ENCODE measurements around the gene ASMT. TPM values are rescaled to one million over a fixed set of nuclear protein-coding genes. Genes with fewer than 3 reads are reported as not detected.
A peak's percentile ranks its signal among the peaks of the same experiment; 100 is the strongest.

ASMT gene
- total and polyA plus RNA-seq, 4 donors = 0.26 TPM; not detected in 3

- Histone ChIP-seq H3K9me3 (ENCODE audit: control insufficient read depth in 4 of 4, low read length in 3 of 4) (peaks cover 0 to 9% (median 6%) of the 10 kb centered on the region in 4 donors), H3K27ac (ENCODE audit: low read depth in 1 of 2, low read length in 2 of 2) (no peak overlapping the region), H3K4me1 (ENCODE audit: control insufficient read depth in 4 of 4, insufficient read depth in 4 of 4, low read length in 3 of 4) (no peaks in the 10 kb centered on the region), H3K9ac (ENCODE audit: low read depth in 1 of 2, low read length in 2 of 2) (no peak overlapping the region), H3K36me3 (ENCODE audit: control insufficient read depth in 4 of 4, insufficient read depth in 3 of 4, low read depth in 1 of 4, low read length in 3 of 4) (peaks cover 0 to 3% (median 0%) of the 10 kb centered on the region in 4 donors), H3K27me3 (ENCODE audit: control insufficient read depth in 4 of 4, insufficient read depth in 4 of 4, low read length in 3 of 4) (no peaks in the 10 kb centered on the region), H3K4me3 (ENCODE audit: low read depth in 1 of 3, low read length in 3 of 3) (peak overlapping the region in 1 of 3 donors; percentile 9)
- TF ChIP-seq GABPA (IDR thresholded peaks at IDR 0.05 in 1 of 2, conservative IDR thresholded peaks at IDR 0.05 in 1 of 2) = no peak
- TF ChIP-seq ZBTB33 (IDR thresholded peaks at IDR 0.05) = no peak
- TF ChIP-seq REST (IDR thresholded peaks at IDR 0.05) = no peak
- TF ChIP-seq TAF1 (conservative IDR thresholded peaks at IDR 0.05) = no peak
- no peak for TF ChIP-seq RXRA (IDR thresholded peaks at IDR 0.05)
- TF ChIP-seq CTCF (IDR thresholded peaks at IDR 0.05; ENCODE audit: low read depth, low read length, missing input control) = no peak
- no peak for DNase-seq (ENCODE audit: low spot score)
Measured at GRCh38 chrX:1646009-1646408, 31.1 kb downstream of the ASMT start.

GRCh38 chrX:1649621-1650020, 34.8 kb downstream of the ASMT start:
- Histone ChIP-seq H3K9me3 (ENCODE audit: control insufficient read depth in 4 of 4, low read length in 3 of 4) (peaks cover 0 to 9% (median 6%) of the 10 kb centered on the region in 4 donors), H3K36me3 (ENCODE audit: control insufficient read depth in 4 of 4, insufficient read depth in 3 of 4, low read depth in 1 of 4, low read length in 3 of 4) (peaks cover 0 to 3% (median 0%) of the 10 kb centered on the region in 4 donors), H3K4me1 (ENCODE audit: control insufficient read depth in 4 of 4, insufficient read depth in 4 of 4, low read length in 3 of 4) (no peaks in the 10 kb centered on the region), H3K4me3 (ENCODE audit: low read depth in 1 of 3, low read length in 3 of 3) (no peak overlapping the region), H3K27me3 (ENCODE audit: control insufficient read depth in 4 of 4, insufficient read depth in 4 of 4, low read length in 3 of 4) (no peaks in the 10 kb centered on the region), H3K27ac (ENCODE audit: low read depth in 1 of 2, low read length in 2 of 2) (no peak overlapping the region), H3K9ac (ENCODE audit: low read depth in 1 of 2, low read length in 2 of 2) (no peak overlapping the region)
- 41% methylated on average over 8 of the region's 8 CpGs for WGBS
- TF ChIP-seq FOXA1 (IDR thresholded peaks at IDR 0.05) (no peak), FOXA2 (IDR thresholded peaks at IDR 0.05) (no peak), YY1 (IDR thresholded peaks at IDR 0.05) (no peak), RAD21 (IDR thresholded peaks at IDR 0.05) (no peak), CTCF (IDR thresholded peaks at IDR 0.05; ENCODE audit: low read depth, low read length, missing input control) (no peak)
- no peak for DNase-seq (ENCODE audit: low spot score)
